HG02884 (cell line): ENCODE measurements around the gene DKK3.

Experiments
- ATAC-seq: cut with Tn5 transposase; IDR thresholded peaks from one replicate; pipeline ENCODE4 v1.9.1; 2021; ENCODE audit warnings: mild to moderate bottlenecking, moderate library complexity; ENCODE audit not compliant: unreplicated experiment

Gene DKK3

GRCh38 chr11:12031856-12032544, 23.6 kb upstream of the DKK3 start:
- ATAC-seq = no peak

- ATAC-seq = no peak
Measured at GRCh38 chr11:12029738-12030363, 21.4 kb upstream of the DKK3 start.

- no peak for ATAC-seq
Measured at GRCh38 chr11:12029119-12029518, 20.7 kb upstream of the DKK3 start.

DNA sequence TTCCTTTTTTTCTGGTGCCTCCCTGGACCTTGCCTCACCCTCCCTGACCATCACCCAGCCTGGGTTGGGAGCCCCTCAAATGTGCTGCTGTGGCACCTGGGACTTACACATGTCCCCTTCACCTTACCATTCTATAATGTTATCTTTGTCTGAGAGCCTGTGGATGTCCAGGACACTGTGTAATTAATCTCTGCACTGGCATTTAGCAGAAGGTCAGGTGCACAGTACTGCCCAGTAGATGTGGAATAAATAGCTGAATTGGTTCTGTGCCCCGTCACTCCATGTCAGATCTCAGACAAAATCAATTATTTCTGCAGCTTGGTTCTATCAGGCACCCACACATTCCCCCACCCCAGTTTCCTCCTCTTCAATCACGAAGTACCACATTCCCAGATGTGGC, 19.9 kb upstream of the DKK3 start:
- no peak for ATAC-seq

DNA sequence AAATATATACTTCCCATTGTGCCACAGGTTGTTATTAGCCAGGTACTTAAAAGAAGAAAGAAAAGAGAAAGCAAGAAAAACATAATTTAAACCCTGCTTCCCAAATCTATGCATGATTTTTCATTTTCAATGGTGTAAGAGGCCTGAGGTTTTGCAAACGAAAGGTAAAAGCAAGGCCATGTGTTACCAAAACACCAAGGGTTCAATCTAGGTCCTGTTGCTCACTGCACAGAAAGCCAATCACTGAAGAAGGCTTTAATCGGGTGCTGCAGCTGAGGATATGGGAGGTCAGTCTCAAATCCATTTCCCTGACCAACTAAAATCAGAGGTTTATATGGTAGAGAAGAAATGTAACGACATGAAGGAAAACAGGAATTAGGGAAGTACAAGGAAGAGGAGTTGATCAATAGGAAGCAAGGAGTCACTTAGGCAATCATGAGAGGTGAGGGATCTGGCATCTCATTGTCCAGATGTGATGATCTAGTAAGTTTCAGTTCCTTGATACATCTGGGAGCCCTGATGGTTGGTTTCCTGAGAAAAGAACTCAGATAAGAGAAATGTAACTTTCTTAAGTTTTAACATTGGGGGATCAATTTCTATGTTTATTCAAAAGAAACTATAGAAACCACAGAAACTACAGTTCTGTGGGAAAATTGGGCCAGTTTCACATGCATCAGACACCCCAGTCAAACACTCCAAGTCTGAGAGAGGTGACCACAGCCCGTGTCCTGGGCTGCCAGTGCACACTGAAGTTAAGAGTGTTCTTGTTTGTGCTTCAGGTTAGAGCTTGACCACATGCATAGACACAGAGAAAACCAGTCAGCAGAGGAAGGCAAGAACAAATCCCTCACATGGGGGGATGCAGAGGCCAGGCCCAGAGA, 18.1 kb upstream of the DKK3 start:
- no peak for ATAC-seq

DNA sequence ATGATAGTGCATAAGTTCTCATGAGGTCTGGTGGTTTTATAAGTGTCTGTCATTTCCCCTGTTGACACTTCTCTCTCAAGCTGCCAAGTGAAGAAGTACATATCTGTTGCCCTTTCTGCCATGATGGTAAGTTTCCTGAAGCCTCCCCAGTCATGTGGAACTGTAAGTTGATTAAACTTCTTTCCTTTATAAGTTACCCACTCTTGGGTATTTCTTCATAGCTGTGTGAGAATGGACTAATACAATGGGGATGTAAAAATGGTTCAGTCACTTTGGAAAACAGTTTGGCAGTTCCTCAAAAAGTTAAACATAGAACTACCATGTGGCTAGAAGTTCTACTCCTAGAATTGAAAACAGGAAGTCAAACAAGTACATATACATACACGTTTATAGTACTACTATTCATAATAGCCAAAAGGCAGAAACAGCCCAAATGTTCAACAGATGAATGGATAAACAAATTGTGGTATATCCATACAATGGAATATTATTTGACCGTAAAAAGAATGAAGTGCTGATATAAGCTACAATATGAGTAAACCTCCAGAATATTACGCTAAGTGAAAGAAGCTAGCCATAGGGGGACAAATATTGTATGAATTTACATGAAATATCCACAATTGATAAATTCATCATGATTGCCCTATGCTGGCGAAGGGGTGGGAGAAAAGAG, 16.0 kb upstream of the DKK3 start:
- ATAC-seq = no peak

DNA sequence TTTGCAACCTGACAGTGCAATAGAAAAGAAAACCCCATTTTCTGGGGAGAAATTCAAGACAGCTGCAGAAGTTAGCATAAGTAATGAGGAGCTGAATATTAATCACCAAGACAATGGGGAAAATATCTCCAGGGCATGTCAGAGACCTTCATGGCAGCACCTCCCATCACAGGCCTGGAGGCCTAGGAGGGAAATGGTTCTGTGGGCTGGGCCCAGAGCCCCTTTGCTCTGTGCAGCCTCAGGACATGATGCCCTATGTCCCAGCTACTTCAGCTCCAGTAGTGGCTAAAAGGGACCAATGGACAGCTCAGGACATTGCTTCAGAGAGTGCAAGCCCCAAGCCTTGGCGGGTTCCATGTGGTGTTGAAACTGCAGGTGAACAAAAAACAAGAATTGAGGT, 14.6 kb upstream of the DKK3 start:
- no peak for ATAC-seq

DNA sequence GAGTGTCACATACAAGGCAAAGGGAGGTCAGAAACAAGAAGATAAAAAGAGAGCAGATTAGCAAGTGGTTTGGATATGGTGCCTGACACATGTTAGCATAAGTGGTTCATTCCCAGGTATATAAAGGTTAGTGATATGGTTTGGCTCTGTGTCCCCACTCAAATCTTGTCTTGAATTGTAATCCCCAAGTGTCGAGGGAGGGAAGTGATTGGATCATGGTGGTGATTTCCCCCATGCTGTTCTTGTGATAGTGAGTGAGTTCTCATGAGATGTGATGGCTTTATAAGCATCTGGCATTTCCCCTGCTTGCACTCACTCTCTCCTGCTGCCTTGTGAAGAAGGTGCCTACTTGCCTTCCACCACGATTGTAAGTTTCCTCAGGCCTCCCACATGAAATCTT, 12.1 kb upstream of the DKK3 start:
- no peak for ATAC-seq

- no peak for ATAC-seq
Measured at GRCh38 chr11:12019866-12020416, 11.5 kb upstream of the DKK3 start.

GRCh38 chr11:12019337-12019736, 10.9 kb upstream of the DKK3 start:
- no peak for ATAC-seq

- ATAC-seq = no peak
Measured at GRCh38 chr11:12017865-12018453, 9.5 kb upstream of the DKK3 start.

- ATAC-seq = no peak
Measured at GRCh38 chr11:12017243-12017678, 8.8 kb upstream of the DKK3 start.

DNA sequence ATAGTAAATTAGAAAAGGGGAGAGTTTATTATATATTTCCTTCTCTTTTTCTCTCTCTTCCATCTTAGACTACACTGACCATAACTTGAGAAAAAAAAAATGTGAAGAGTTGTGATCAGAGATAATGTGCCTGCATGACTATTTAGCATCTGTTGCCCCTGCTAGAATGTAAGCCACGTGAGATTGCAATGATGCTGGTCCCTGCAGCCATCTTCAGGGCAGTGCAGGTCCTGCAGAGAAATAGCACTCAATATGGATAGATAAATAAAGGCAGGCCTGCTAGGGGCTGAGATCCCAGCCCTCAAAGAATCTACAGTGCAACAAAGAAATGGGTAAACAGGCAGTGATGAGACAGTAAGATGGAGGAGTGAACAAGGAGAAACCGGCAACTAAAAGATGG, 7.8 kb upstream of the DKK3 start:
- no peak for ATAC-seq

DNA sequence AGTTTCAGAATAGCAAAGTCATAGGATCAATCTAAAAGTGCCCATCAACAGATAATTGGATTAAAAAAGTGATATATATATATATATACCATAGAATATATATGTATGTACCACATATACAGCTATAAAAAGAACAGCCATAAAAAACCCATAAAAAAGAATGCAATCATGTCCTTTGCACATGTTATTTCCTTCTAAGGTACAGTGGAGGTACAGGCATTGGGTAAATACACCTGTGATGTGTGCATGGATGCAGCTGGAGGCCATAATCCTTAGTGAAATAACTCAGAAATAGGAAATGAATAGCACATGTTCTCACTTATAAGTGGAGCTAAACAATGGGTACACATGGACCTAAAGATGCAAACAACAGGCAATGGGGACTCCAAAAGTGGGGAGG, 7.1 kb upstream of the DKK3 start:
- ATAC-seq = no peak

- no peak for ATAC-seq
Measured at GRCh38 chr11:12013781-12014180, 5.4 kb upstream of the DKK3 start.

GRCh38 chr11:12009617-12010321, 1.3 kb upstream of the DKK3 start:
- ATAC-seq = no peak

GRCh38 chr11:12008790-12009616, 577 bp upstream of the DKK3 start:
- no peak for ATAC-seq

DNA sequence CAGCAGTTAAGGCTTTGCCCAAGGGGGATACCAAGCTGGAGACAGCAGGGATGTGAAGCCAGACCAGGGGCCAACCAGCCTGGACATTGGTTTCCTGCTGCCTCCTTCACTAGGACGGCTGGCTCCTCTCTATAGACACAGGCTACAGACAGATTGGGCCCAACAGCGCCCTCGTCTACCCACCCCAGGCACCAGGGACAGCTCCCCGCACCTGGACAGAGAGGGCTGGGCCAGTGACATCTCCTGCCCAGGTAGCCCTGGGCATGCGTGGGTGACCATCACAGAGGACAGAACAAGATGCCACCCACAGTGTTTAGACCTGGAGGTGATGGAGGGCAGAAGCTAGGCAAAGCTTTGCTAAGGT, 1.2 kb downstream of the DKK3 start:
- no peak for ATAC-seq

DNA sequence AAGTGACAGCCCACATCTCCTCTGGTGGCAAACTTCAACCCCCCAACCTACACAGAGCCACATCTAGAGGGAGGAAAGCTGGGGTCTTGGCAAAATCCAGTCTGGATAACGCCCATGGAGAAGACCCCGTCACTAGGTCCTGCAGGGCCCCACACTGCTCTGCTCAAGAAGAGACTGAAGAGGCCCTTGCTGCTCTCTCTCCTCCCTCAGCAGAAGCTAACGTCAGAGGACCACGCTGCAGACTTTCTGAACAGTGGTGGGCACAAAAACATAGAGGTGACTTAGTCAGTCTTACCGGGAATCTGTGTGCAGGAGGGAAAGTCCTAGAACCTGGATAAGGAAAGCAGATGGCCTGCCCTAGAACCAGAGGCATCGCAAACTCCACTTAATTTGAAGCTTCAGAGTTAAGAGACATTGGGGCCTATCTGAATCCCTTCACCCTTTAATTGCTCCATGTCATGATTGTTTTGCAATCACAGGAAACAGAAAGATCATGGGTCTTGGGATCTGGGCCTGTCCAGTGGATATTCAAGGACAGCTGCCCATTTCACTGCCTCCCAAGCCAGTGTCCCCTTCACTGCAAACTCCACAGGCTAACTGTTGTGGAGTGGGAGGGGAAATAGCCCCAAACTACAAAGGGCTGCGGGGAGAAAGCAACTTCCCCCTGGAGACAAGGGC, 1.7 kb downstream of the DKK3 start:
- no peak for ATAC-seq
